H1 (cell line): ENCODE results near the gene TRAPPC2. TPM values are rescaled to one million over a fixed set of nuclear protein-coding genes. Genes with fewer than 3 reads are reported as not detected.

Experiments
- CEBPB ChIP-seq: IDR thresholded peaks from 2 replicates; pipeline ENCODE4 v1.6.1; 2012; ENCODE audit warnings: low read depth, low read length
- CREB1 ChIP-seq: IDR thresholded peaks from 2 replicates; pipeline ENCODE4 v1.6.1; 2012; ENCODE audit warnings: inconsistent platforms
- JUND ChIP-seq: IDR thresholded peaks from 2 replicates; pipeline ENCODE4 v1.6.1; 2011; ENCODE audit warnings: mild to moderate bottlenecking, improper control_type of control experiment, low read length
- POLR2A ChIP-seq, 2 experiments: IDR thresholded peaks; 1 replicate in 1 of 2; 2 replicates in 1 of 2; pipeline ENCODE4 v1.6.1; 2011; ENCODE audit warnings: low read depth in 2 of 2, low read length in 2 of 2, mild to moderate bottlenecking in 2 of 2; ENCODE audit errors: control extremely low read depth in 1 of 2
- polyA plus RNA-seq, 7 experiments: library from polyadenylated mRNA; depleted of rRNA in 3 of 7; stranded (reverse) in 5 of 7; unstranded in 2 of 7; fragments of >200 nt in 5 of 7; fragments of 200-250 nt in 2 of 7; gene quantifications; 1 replicate in 5 of 7; 2 replicates in 1 of 7; 4 replicates in 1 of 7; pipeline versions ENCODE4 v1.2.1 to v1.2.3, GENCODE V29; 2011 to 2013; ENCODE audit warnings: missing spikeins in 2 of 7, mixed read lengths in 2 of 7
- total RNA-seq: library from RNA; stranded (reverse); fragmentation: NEBNext Ultra II Directional; extraction: Animal tissue kit (Norgen Biotek cat#: 25700); gene quantifications from 2 replicates; pipeline ENCODE4 v1.2.1, GENCODE V29; 2021
- TF ChIP-seq, protein P1 (sequence below): IDR thresholded peaks from 2 replicates; pipeline ENCODE4 v1.6.1; 2011; ENCODE audit warnings: low read depth, mild to moderate bottlenecking, low read length; ENCODE audit not compliant: insufficient read depth
- TF ChIP-seq, protein P2 (sequence below): IDR thresholded peaks from 2 replicates; pipeline ENCODE4 v1.6.1; 2012; ENCODE audit warnings: inconsistent platforms

Gene TRAPPC2
- total and polyA plus RNA-seq, 2 of the 8 experiments (the other 6 are each of a cell fraction or from before 2014, with no cell fraction given) = 6.7 to 10.8 TPM

DNA sequence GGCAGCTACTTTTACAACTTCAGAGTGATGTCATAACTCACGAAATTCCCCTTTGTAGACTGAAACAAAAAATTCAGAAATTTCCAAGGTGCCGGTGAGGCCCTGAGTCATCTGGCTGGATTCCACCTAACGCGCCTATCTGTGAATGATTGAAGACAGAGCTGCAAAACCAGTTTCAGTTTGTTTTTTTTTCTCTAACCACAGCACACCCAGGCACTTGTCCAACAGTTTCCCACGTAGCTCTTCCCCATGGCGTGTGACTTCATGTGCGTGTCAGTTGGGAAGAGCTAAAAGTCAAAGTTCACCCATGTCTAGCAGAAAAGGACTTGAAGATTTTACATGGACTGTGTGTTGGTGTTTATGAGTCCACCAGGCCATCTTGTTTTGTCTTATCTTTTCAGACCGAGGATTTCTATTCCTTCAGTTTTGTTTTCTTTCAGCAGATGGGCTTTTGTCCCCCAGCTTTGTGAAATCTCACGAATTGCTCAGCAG lies 65.1 kb downstream of the TRAPPC2 start (continued):
- TF ChIP-seq, protein P1, sequence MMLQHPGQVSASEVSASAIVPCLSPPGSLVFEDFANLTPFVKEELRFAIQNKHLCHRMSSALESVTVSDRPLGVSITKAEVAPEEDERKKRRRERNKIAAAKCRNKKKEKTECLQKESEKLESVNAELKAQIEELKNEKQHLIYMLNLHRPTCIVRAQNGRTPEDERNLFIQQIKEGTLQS = no peak
- TF ChIP-seq, protein P2, sequence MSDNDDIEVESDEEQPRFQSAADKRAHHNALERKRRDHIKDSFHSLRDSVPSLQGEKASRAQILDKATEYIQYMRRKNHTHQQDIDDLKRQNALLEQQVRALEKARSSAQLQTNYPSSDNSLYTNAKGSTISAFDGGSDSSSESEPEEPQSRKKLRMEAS = no peak
- TF ChIP-seq CEBPB (no peak), JUND (no peak), CREB1 (no peak), POLR2A (IDR thresholded peaks at IDR 0.05; ENCODE audit: control extremely low read depth in 1 of 2, low read depth in 2 of 2, low read length in 2 of 2) (no peak)
